Upper lobe of left lung (tissue), 6 donors: ENCODE data around the gene SERINC2. TPM values are rescaled to one million over a fixed set of nuclear protein-coding genes. Genes with fewer than 3 reads are reported as not detected.

Source experiments
- ATAC-seq, 2 donors: fragments of 200-7000 bp; cut with Tn5 transposase; one replicate each; pipeline ENCODE4 v1.9.1; 2022; ENCODE audit warnings: mild to moderate bottlenecking in 2 of 2, moderate library complexity in 2 of 2; ENCODE audit not compliant: low FRiP score in 2 of 2
- DNase-seq, 2 donors: peaks; one replicate each; pipeline ENCODE4 v3.0.0-alpha.2; 2019 to 2020
- H3K27ac ChIP-seq, 4 donors: fragments of 200-600 bp; sonication (generic); one replicate each; pipeline ENCODE4 v1.5.1; 2016 to 2019
- H3K27me3 ChIP-seq, 4 donors: fragments of 200-600 bp; sonication (generic); one replicate each; pipeline ENCODE4 v1.5.1; 2017 to 2019
- H3K36me3 ChIP-seq, 4 donors: fragments of 200-600 bp; sonication (generic); one replicate each; pipeline ENCODE4 v1.5.1; 2016 to 2019
- H3K4me1 ChIP-seq, 4 donors: fragments of 200-600 bp; sonication (generic); one replicate each; pipeline ENCODE4 v1.5.1; 2018 to 2019
- H3K4me3 ChIP-seq, 4 donors: fragments of 200-600 bp; sonication (generic); one replicate each; pipeline ENCODE4 v1.5.1; 2017 to 2019; ENCODE audit warnings: mild to moderate bottlenecking in 2 of 4, moderate library complexity in 1 of 4
- H3K9me3 ChIP-seq, 4 donors: fragments of 200-600 bp; sonication (generic); one replicate each; pipeline ENCODE4 v1.5.1; 2018 to 2019
- CTCF ChIP-seq, 6 experiments: fragments of 450-650 bp in 4 of 6; fragments of 200-600 bp in 2 of 6; sonication (generic) in 2 of 6; IDR thresholded peaks; one replicate each; pipeline ENCODE4 v1.5.1; 2016 to 2019; ENCODE audit warnings: antibody characterized with exemption in 6 of 6
- EP300 ChIP-seq, 4 donors: sonication (generic); formaldehyde crosslinking; IDR thresholded peaks; one replicate each; pipeline ENCODE4 v1.5.1; 2017; ENCODE audit warnings: antibody characterized with exemption in 4 of 4, control low read depth in 2 of 4
- POLR2AphosphoS5 ChIP-seq, 2 donors: sonication (generic); formaldehyde crosslinking; IDR thresholded peaks; one replicate each; pipeline ENCODE4 v1.5.1; 2017; ENCODE audit warnings: antibody characterized with exemption in 2 of 2
- WGBS, 2 donors: methylation state at CpG; one replicate each; pipeline ENCODE4 v1.1.5; 2017 to 2018; 5-methylcytosine and 5-hydroxymethylcytosine counted together
- total RNA-seq, 6 donors: library from RNA; depleted of rRNA in 4 of 6; stranded (reverse); fragments of >200 nt in 4 of 6; gene quantifications; one replicate each; pipeline versions ENCODE4 v1.1.0 to v1.2.1, GENCODE V29; 2016 to 2021
- donor health status: DM: no; HTN: no; CAD: no; lungs with moderate emphysema.
- donor health status: DM: no; HTN: yes; CAD: no; lungs with severe emphysema.

The SERINC2 gene
- total RNA-seq, 6 donors from 2014 or later: 32.3 to 45.9 (median 42.1) TPM

GRCh38 chr1:31483012-31483946 lies 70.3 kb downstream of the SERINC2 start:
- DNase-seq (peak; percentile 47 to 61), ATAC-seq (peak; percentile 72 to 97)
- Histone ChIP-seq H3K4me3 (no peak overlapping the region), H3K9me3 (no peaks in the 10 kb centered on the region), H3K27ac (peak overlapping the region; percentile 42 to 76 (median 70)), H3K36me3 (no peaks in the 10 kb centered on the region), H3K4me1 (peaks cover 0 to 4% (median 2%) of the 10 kb centered on the region in 4 donors), H3K27me3 (no peaks in the 10 kb centered on the region)
- 50 to 61% methylated on average over 13 of the region's 13 CpGs for WGBS, 2 donors
- peak; percentile 58 to 92 for TF ChIP-seq POLR2AphosphoS5 (IDR thresholded peaks at IDR 0.05)
- no peak for TF ChIP-seq CTCF (IDR thresholded peaks at IDR 0.05)
- TF ChIP-seq EP300 (IDR thresholded peaks at IDR 0.05): peak; percentile 86 to 95 (median 89)

Other genes with a start within 250 kb of the SERINC2 start
- under 1 TPM in 2 of 6 donors, not detected in 4; 0.13 to 0.31 TPM for gene NKAIN1, start 173.3 kb upstream of the SERINC2 start, total RNA-seq
- 10 to 100 TPM; 19.4 to 58.7 (median 44.1) TPM for gene SNRNP40, start 116.4 kb upstream of the SERINC2 start, total RNA-seq
- 10 to 100 TPM in 5 of 6 donors, 1 to 10 TPM in 1; 4.3 to 19.9 (median 17.8) TPM for gene ZCCHC17, start 116.2 kb upstream of the SERINC2 start, total RNA-seq
- gene FABP3, start 40.1 kb upstream of the SERINC2 start, total RNA-seq: 10 to 100 TPM in 5 of 6 donors, 1 to 10 TPM in 1; 4.2 to 98.9 (median 27.2) TPM
- 100 to 1,000 TPM in 3 of 6 donors, 10 to 100 TPM in 3; 71.3 to 191 (median 120) TPM for gene TINAGL1, start 163.3 kb downstream of the SERINC2 start, total RNA-seq
- 1 to 10 TPM in 1 of 6 donors, not detected in 5; 2.1 TPM for gene HCRTR1, start 204.5 kb downstream of the SERINC2 start, total RNA-seq
- gene PEF1, start 231.7 kb downstream of the SERINC2 start, total RNA-seq: 100 to 1,000 TPM in 1 of 6 donors, 10 to 100 TPM in 5; 52.4 to 135 (median 77.4) TPM